T follicular helper cell (primary cell): Measurements from ENCODE around the gene BPI.
"Not testable (repeated sequence)": the region's sequence is repeated elsewhere in the genome, so short reads cannot be mapped to it uniquely, and the experiment has no call there.

Experiments
- DNase-seq: peaks from one replicate; pipeline ENCODE4 v3.0.0-alpha.2; 2020; ENCODE audit warnings: low read depth

The BPI gene

DNA sequence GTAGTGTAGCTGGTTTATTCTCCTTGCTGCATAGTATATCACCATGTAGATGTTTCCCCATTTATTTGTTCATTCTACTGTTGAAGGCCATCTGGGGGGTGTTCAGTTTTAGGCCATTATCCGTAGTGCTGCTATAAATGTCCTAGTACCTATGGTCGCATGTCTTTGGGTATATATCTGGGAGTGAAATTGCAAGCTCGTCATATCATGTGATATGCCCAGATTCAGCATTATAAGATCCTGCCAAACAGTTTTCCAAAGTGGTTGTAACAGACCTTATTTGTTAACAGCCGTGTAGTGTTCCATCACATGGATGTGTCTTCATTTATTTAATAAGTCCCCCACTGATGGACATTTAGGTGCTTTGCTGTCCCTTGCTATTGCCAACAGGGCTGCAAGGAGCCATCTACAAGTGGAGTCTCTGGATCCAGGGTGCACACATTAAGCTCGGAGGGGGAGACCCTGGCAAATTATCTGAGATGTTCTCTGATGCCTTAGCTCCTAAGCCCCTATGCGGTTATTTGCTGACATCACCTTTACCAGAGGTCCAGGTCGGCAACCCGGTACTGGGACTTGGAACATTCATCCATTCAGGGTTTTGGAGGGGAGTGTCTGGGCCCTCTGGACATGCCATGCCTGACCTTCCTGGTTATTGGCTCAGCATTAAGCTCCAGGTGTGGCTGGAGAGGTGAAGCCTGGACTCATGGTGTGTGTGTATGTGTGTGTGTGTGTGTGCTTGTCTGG, 59.2 kb downstream of the BPI start:
- DNase-seq = no peak

- DNase-seq = no peak
Observed at GRCh38 chr20:38369389-38369788, 65.4 kb downstream of the BPI start.

- no peak for DNase-seq
Observed at GRCh38 chr20:38372806-38373205, 68.8 kb downstream of the BPI start.

- DNase-seq = no peak
Observed at GRCh38 chr20:38373231-38373867, 69.4 kb downstream of the BPI start.

GRCh38 chr20:38373898-38374297, 69.9 kb downstream of the BPI start:
- DNase-seq = no peak

DNA sequence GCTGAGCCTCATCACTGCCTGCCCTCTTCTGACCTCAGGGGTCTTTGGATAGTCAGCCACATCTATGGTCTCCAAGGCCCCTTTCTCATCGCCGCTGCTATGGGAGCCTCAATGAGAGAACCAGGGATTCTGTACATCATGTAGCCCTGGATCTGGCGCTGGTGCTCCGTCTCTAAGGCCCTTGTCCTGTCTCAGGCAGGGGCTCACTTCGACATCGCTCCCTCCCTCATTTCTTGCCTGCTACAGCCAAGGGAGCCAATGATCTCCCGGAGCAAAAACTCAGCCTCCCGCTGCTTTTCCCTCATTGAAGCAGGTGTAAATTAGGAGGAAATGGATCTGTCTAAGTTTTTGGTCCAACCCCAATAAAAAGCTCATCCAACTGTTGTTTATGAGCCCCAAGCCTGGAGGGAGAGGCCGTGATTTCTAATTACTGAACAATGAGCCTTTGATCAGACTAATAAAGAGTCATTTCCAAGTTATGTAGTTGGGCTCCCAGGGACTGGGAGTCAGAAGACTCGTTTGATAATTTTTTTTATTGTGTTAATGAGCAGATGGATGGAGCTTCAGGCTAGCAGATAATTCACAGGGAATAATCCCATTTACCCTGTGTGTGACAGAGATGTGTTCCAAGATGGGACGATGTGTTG, 73.2 kb downstream of the BPI start:
- DNase-seq = no peak

DNA sequence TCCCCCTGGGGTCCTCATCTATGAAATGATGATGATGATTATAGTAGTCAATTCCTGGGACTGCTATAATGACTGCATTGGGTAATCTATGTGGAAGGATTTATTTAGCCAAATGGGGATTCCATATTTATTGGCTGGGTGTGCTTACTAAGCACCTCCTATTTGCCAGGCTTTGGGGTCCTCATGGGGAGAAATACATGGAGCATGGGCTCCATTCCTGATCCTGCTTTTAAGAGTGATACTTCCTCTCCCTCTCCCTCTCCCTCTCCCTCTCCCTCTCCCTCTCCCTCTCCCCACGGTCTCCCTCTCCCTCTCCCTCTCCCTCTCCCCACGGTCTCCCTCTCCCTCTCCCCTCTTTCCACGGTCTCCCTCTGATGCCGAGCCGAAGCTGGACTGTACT, 73.9 kb downstream of the BPI start:
- DNase-seq = not testable (repeated sequence)

DNA sequence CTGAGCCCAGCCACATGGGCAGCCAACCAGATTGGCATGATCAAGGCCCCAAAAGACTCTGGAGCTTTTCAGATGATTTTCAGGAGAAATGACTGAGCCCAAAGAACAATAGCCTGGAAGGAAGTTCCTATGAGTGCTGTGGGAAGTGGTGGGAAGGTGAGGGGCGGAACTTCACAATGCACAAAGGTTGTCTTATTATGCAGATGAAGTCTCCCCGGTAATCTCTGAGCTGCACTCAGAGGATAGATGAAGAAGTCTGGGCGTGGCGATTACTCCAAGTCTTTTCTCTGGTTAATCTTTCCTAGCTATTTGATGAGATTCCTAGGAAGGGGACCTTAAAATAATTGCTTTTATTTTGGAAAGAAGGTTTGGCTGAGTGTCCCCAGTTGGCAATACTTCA, 79.2 kb downstream of the BPI start:
- no peak for DNase-seq

GRCh38 chr20:38386004-38386403, 82.0 kb downstream of the BPI start:
- DNase-seq = no peak

DNA sequence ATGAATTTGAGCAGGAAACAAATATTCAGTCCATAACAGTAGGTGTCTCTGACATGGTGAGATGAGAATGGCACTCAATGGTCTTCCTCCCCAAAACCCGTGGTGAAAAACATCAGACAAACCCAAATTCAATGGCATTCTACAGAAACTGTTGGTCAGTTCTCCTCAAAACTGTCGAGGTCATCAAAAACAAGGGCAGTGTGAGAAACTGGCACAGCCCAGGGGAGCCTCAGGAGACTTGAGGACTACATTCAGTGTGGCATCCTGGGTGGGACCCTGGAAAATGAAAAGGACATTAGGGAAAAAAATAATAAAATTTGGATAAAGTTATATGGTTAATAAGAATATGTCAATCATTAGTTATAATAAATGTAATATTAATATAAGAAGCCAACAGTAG, 82.9 kb downstream of the BPI start:
- no peak for DNase-seq
